Activated CD4-positive, CD25-positive, alpha-beta regulatory T cell (primary cell): ENCODE results near the gene ZNF169.
"Not testable (repeated sequence)": the region's sequence is repeated elsewhere in the genome, so short reads cannot be mapped to it uniquely, and the experiment has no call there.

ENCODE experiments used
- DNase-seq, 4 experiments: peaks; one replicate each; lab custom pipeline; 2025; lab: John Stamatoyannopoulos, UW

Gene ZNF169

DNA sequence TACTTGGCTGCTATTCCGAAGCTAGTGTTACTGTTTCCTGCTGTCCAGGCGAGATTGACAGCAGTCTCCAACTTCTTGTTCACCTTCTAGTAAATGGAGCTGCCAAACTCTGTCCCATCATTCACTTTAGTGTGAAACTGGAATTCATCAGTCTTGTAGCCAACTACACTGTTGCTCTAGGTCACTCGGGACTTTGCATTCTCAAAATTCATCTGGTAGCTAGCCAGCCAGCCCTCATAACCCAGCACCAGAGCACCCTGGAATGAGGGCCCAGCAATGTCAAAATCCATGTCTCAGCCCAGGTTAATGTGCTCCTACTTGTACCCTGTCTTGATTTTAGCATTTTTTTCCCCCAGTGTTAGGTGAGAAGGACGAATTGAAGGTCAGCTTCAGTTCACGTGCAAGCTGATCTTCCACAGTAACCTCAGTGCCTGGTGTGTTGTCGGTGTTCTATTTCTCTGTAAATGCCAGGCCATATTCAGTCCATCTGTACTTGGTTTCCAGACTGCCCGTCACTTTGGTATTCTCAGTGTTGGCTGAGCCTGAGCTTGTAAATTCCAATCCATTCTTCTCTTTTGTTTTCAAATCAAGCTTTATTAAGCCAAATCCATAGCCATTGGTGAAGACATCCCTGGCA, 28.9 kb downstream of the ZNF169 start:
- no peak for DNase-seq

GRCh38 chr9:94289691-94290090, 30.6 kb downstream of the ZNF169 start:
- DNase-seq, result no peak

- DNase-seq, result no peak
These were observed 40.0 kb downstream of the ZNF169 start for GRCh38 chr9:94298949-94299599.

DNA sequence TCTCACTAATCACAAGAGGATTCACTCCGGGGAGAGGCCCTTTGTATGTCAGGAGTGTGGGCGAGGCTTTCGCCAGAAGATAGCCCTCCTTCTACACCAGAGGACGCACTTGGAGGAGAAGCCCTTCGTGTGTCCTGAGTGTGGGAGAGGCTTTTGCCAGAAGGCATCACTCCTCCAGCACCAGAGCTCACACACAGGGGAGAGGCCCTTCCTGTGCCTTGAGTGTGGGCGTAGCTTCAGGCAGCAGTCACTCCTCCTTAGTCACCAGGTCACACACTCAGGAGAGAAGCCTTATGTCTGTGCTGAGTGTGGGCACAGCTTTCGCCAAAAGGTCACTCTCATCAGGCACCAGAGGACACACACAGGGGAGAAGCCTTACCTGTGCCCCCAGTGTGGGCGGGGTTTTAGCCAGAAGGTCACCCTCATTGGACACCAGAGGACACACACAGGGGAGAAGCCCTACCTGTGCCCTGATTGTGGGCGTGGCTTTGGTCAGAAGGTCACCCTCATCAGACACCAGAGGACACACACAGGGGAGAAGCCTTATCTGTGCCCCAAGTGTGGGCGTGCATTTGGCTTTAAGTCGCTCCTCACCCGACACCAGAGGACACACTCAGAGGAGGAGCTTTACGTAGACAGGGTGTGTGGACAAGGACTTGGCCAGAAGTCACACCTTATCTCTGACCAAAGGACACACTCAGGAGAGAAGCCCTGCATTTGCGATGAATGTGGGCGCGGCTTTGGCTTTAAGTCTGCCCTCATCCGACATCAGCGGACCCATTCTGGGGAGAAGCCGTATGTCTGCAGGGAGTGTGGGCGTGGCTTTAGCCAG, 41.6 kb downstream of the ZNF169 start:
- DNase-seq, result no peak

GRCh38 chr9:94301583-94301982, 42.5 kb downstream of the ZNF169 start:
- DNase-seq, result no peak

GRCh38 chr9:94302426-94302825, 43.3 kb downstream of the ZNF169 start:
- no peak for DNase-seq

- no peak for DNase-seq
These were observed 44.2 kb downstream of the ZNF169 start for GRCh38 chr9:94303321-94303720.

DNA sequence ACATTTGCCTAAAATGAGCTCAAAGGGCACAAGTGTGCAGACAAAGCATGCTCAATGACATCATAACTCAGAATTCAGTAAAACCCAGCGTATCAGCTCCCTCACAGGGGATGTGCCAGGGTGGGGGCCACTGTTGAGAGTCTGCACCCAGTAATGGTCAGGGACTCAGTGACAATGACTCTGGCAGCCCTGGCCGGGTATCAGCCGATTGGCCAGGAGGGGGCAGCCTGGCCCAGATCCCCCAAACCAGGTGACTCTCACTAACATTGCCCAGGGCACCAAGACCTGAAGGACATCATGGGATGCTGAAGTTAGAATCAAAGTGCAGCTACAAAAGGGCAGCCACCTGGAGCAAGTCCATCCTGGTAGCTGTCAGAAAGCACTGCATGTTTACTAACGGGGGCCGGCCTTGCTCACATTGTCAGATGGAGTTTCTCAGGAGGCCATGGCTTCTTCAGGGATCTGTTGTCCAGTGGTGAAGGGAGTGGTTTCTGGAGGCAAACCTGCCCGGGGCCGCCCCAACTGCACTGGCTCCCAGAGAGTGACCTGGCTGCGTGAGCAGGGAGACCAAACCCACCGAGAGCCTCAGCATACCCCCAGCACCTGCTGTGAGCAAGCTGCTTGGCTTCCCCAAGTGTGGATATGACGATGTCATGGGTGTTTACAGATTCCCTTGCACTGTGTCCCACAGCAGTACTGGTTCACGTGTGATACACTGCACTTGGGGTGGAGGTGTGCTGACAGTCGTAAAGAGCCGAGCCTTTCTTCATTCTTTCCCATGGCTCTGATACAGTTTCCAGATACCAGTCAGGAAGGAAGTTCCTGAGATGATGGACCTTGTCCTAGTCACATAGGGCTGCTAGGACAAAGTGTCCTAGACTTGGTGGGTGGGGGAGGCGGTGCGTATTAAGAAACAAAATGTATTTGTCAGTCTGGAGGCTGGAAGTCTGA, 56.2 kb downstream of the ZNF169 start:
- not testable (repeated sequence) for DNase-seq

GRCh38 chr9:94316236-94316635, 57.1 kb downstream of the ZNF169 start:
- not testable (repeated sequence) for DNase-seq

DNA sequence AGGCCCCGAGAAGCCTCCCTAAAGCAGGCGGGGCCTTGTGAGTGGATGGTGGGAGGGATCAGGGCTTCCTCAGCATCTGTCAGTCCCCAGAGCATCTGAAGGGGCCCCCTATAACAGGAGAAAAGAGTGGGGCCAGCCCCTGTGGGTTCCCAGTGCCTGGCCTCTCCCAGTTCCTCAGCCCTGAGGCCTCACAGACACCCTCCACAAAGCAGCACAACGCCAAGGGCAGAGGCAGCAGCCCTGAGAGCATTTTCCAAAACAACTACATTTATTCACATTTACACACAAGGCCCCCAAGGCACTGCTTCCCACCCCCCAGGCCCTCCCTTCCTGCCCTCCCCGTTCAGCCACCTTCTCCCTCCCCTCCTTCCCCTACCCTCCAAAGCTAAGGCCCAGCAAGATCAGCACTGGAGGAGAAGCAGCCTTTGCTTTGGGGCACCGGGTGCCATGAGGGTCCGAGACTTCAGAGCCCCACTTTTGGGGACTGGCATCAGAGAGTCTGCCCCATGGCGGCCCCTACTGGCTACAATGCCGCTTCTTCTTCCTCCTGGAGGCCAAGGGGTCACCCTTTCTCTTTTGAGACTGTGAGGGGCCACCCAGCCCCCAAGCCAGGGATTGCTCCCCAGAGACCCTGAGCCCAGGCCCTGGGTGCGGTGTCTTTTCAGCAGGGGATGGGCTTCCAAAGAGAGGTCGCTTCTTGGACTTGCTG, 59.0 kb downstream of the ZNF169 start:
- not testable (repeated sequence) for DNase-seq

DNA sequence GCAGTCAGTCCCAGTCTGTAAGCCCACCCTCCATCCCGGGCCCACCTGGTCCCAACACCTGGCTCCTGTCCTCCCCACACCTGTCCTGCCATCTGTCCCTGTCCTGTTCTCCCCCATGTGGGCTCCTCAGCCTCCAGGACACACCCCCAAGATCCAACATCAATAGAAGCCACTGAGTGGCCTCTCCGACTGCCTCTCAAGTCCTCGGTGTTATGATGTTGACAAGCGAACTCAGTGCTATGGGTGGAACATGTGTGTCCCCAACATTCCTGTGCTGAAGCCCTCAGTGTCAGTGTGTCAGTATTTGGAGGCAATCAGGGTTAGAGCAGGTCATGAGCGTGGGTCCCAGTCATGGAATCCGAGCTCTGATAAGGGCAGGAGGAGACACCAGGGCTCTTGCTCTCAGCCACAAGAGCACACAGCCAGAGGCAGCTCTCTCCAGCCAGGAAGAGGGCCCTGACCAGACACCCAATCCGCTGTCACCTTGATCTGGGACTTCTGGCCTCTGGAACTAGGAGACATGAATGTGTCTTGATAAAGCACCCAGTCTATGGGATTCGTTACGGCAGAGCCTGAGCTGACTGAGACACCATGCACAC, 63.3 kb downstream of the ZNF169 start:
- not testable (repeated sequence) for DNase-seq

DNA sequence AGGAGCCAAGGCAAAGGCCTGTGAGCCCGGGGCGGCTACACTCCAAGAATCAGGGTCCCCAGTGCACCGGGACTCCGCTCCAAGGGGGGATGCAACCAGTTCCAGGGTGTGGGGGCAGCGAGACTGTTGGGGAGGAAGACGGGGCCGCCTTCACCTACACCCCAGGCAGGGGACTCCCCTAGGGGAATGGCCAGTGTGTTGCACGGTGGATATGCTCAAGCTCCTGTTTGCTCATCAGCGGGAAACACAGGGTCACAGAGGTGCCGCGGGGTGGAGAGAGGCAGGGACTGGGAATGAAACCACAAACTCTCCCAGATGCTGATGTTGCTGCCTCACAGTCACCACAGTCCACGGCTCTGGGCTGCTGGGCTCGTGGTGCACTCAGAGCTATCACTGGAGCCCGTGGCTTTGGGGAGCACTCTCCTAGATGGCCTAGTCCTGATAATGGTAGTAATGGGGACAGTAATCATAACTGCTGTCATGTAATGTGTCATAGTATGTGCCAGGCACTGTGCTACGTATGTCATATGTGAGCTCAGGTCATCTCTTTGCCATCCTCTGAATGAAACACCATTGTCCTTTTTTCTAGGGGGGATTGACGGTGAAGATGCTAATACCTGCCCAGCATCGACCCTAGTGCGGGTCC, 64.2 kb downstream of the ZNF169 start:
- not testable (repeated sequence) for DNase-seq

- DNase-seq, result not testable (repeated sequence)
These were observed 66.5 kb downstream of the ZNF169 start for GRCh38 chr9:94325583-94325982.

GRCh38 chr9:94328544-94328943, 69.4 kb downstream of the ZNF169 start, which contains the start of gene NUTM2F:
Gene NUTM2F (minus strand): TSS chr9:94328644. CDS start chr9:94328623, 21 bp downstream.
- not testable (repeated sequence) for DNase-seq

DNA sequence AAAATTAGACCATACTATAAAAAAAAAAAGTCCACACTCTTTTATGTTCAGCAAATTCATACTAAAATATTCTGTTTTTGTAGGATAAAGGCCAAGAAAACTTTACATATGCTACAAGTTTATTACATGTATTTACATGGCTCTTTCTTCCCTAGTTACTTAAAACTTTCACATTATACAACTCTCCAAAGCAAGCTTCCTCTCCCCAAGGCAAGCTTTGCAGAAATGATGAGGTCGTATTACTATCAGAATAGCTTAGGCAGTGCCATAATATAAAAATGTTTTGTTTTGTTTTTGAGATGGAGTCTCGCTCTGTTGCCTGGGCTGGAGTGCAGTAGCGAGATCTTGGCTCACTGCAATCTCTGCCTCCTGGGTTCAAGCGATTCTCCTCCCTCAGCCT, 77.3 kb downstream of the ZNF169 start:
- DNase-seq, result not testable (repeated sequence)

DNA sequence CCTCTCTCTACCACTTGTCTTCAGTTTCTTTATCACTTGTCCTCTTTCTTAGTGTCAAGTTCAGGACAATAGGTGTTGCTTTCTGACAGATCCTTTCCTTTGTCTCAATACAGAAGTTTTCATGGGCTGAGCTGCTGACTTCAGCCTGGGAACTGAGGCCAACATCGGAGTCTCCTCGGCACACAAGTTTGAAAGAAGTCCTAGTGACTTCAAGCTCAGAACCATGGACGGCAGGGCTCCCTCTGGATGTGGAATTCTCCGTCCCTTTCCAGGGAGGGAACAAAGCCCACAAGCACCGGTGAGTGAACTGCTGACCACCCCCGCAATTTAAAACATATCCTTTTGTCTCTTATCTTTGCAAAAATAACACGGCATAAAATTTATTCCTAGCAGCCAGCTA, 79.6 kb downstream of the ZNF169 start:
- not testable (repeated sequence) for DNase-seq

GRCh38 chr9:94339657-94340056, 80.6 kb downstream of the ZNF169 start:
- DNase-seq, result not testable (repeated sequence)

- not testable (repeated sequence) for DNase-seq
These were observed 81.7 kb downstream of the ZNF169 start for GRCh38 chr9:94340750-94341149.

DNA sequence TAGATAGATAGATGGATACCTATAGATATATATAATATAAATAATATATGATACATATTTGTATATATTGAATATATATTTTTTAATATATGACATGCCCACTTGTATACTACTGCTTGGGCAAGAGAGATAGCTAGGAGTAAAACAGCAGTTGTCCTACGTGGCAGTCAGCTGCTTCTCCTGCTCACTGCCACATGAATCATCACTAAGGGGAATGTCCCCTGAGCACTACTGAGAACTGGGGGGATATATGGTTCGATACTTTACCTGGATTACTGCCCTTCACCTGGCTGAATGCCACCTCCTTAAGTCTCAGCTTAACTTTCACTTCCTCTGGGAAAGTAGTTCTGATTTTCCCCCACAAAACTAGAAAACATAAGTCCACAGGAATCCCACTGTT, 82.6 kb downstream of the ZNF169 start:
- DNase-seq, result not testable (repeated sequence)

DNA sequence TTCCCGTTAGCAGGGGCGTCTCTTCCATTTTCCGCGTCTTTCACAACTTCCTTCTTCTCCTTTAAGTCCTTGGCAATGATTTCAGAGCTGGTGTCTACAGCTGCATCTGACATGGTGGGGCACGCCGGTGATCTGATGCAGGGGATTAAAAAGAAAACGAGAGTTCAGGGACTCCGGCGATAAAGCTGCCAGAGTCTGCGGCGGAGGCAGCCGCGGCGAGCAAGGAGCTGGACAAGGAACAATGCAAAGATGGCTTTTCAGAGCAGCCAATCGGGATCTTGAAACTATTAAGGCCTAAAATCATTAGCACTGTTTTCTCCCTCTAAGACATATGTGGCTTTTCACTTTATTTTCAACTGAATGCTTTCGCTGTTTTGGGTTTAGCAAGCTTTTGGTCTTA, 88.4 kb downstream of the ZNF169 start:
- DNase-seq, result not testable (repeated sequence)
